H9 (cell line): ENCODE measurements around the gene NR3C2. TPM values are rescaled to one million over a fixed set of nuclear protein-coding genes. Genes with fewer than 3 reads are reported as not detected.

ENCODE experiments used
- DNase-seq: peaks from one replicate; pipeline ENCODE4 v3.0.0-alpha.2; 2017
- H2AFZ ChIP-seq: one replicate; pipeline ENCODE4 v1.6.1; 2013; ENCODE audit warnings: mild to moderate bottlenecking, low read length, control low read depth, moderate library complexity
- H2AK5ac ChIP-seq: 2 replicates; pipeline ENCODE4 v1.6.1; 2013; ENCODE audit warnings: low read length, control low read depth, mixed read lengths; ENCODE audit not compliant: insufficient read length
- H2BK120ac ChIP-seq: one replicate; pipeline ENCODE4 v1.6.1; 2013; ENCODE audit warnings: low read depth, mild to moderate bottlenecking, low read length, control low read depth, inconsistent platforms; ENCODE audit not compliant: poor library complexity, severe bottlenecking
- H2BK12ac ChIP-seq: 2 replicates; pipeline ENCODE4 v1.6.1; 2013; ENCODE audit warnings: low read length, control low read depth, mixed read lengths, low read depth; ENCODE audit not compliant: insufficient read length
- H2BK15ac ChIP-seq: 2 replicates; pipeline ENCODE4 v1.6.1; 2013; ENCODE audit warnings: low read depth, low read length, control low read depth
- H2BK20ac ChIP-seq: one replicate; pipeline ENCODE4 v1.6.1; 2013; ENCODE audit warnings: low read depth, mild to moderate bottlenecking, low read length, control low read depth, inconsistent platforms; ENCODE audit not compliant: poor library complexity, severe bottlenecking
- H2BK5ac ChIP-seq: 2 replicates; pipeline ENCODE4 v1.6.1; 2013; ENCODE audit warnings: low read length, control low read depth, mixed read lengths; ENCODE audit not compliant: insufficient read length
- H3K14ac ChIP-seq: 2 replicates; pipeline ENCODE4 v1.6.1; 2013; ENCODE audit warnings: low read length, control low read depth; ENCODE audit not compliant: insufficient read depth
- H3K18ac ChIP-seq: 2 replicates; pipeline ENCODE4 v1.6.1; 2013; ENCODE audit warnings: low read depth, mild to moderate bottlenecking, mixed read lengths, low read length, control low read depth; ENCODE audit not compliant: insufficient read length
- H3K23ac ChIP-seq: 2 replicates; pipeline ENCODE4 v1.6.1; 2013; ENCODE audit warnings: low read length, control low read depth, mixed read lengths, low read depth; ENCODE audit not compliant: insufficient read length
- H3K23me2 ChIP-seq: 2 replicates; pipeline ENCODE4 v1.6.1; 2013; ENCODE audit warnings: low read depth, mild to moderate bottlenecking, mixed read lengths, low read length, control low read depth; ENCODE audit not compliant: insufficient read length, poor library complexity, severe bottlenecking
- H3K27ac ChIP-seq: 2 replicates; pipeline ENCODE4 v1.5.1; 2013; ENCODE audit warnings: low read length, control low read depth, mixed read lengths, low read depth; ENCODE audit not compliant: insufficient read length
- H3K27me3 ChIP-seq: 2 replicates; pipeline ENCODE4 v1.6.1; 2013; ENCODE audit warnings: low read length, control low read depth, inconsistent platforms; ENCODE audit not compliant: insufficient read depth
- H3K4ac ChIP-seq: 2 replicates; pipeline ENCODE4 v1.6.1; 2013; ENCODE audit warnings: low read depth, mild to moderate bottlenecking, control low read depth, inconsistent platforms, low read length, moderate library complexity
- H3K4me1 ChIP-seq: 2 replicates; pipeline ENCODE4 v1.6.1; 2013; ENCODE audit warnings: low read length, control low read depth, inconsistent platforms; ENCODE audit not compliant: insufficient read depth
- H3K4me2 ChIP-seq: 2 replicates; pipeline ENCODE4 v1.6.1; 2013; ENCODE audit warnings: low read length, control low read depth, mixed read lengths; ENCODE audit not compliant: insufficient read length, insufficient read depth
- H3K56ac ChIP-seq: 2 replicates; pipeline ENCODE4 v1.6.1; 2013; ENCODE audit warnings: low read depth, mild to moderate bottlenecking, mixed read lengths, low read length, control low read depth; ENCODE audit not compliant: insufficient read length
- H3K79me1 ChIP-seq: 2 replicates; pipeline ENCODE4 v1.6.1; 2013; ENCODE audit warnings: low read depth, mild to moderate bottlenecking, moderate library complexity, low read length, control low read depth, inconsistent platforms; ENCODE audit not compliant: insufficient read depth, poor library complexity, severe bottlenecking
- H3K79me2 ChIP-seq: 2 replicates; pipeline ENCODE4 v1.6.1; 2013; ENCODE audit warnings: low read length, control low read depth, inconsistent platforms; ENCODE audit not compliant: insufficient read depth
- H3K9ac ChIP-seq: 2 replicates; pipeline ENCODE4 v1.6.1; 2013; ENCODE audit warnings: low read length, control low read depth, mixed read lengths; ENCODE audit not compliant: insufficient read length; ENCODE audit errors: extremely low read depth
- H3K9me3 ChIP-seq: one replicate; pipeline ENCODE4 v1.6.1; 2013; ENCODE audit warnings: low read depth, low read length, inconsistent platforms; ENCODE audit not compliant: control insufficient read depth
- H3T11ph ChIP-seq: one replicate; pipeline ENCODE4 v1.6.1; 2013; ENCODE audit warnings: mild to moderate bottlenecking, low read length, control low read depth, inconsistent platforms
- H4K20me1 ChIP-seq: one replicate; pipeline ENCODE4 v1.6.1; 2013; ENCODE audit not compliant: control insufficient read depth, insufficient read length, insufficient read depth
- H4K5ac ChIP-seq: 2 replicates; pipeline ENCODE4 v1.6.1; 2013; ENCODE audit warnings: low read depth, mild to moderate bottlenecking, mixed read lengths, low read length, control low read depth; ENCODE audit not compliant: insufficient read length
- H4K8ac ChIP-seq: replicated peaks from 2 replicates; pipeline ENCODE4 v1.6.1; 2013; ENCODE audit warnings: low read length, control low read depth, mixed read lengths, low read depth; ENCODE audit not compliant: insufficient read length
- H4K91ac ChIP-seq: 2 replicates; pipeline ENCODE4 v1.6.1; 2013; ENCODE audit warnings: low read depth, mild to moderate bottlenecking, moderate library complexity, mixed read lengths, low read length, control low read depth; ENCODE audit not compliant: insufficient read length
- H3K27ac Mint-ChIP-seq, 3 experiments: 2 replicates in 2 of 3; 3 replicates in 1 of 3; pipeline ENCODE4 v1.8.0; 2020 to 2021; ENCODE audit warnings: mixed read lengths in 3 of 3, mild to moderate bottlenecking in 1 of 3, moderate library complexity in 1 of 3
- H3K27me3 Mint-ChIP-seq: 2 replicates; pipeline ENCODE4 v1.8.0; 2021; ENCODE audit warnings: low read depth, mild to moderate bottlenecking, moderate library complexity, mixed read lengths
- H3K36me3 Mint-ChIP-seq, 3 experiments: 2 replicates in 2 of 3; 3 replicates in 1 of 3; pipeline ENCODE4 v1.8.0; 2020 to 2021; ENCODE audit warnings: low read depth in 3 of 3, mixed read lengths in 3 of 3; ENCODE audit not compliant: insufficient read depth in 1 of 3
- H3K4me1 Mint-ChIP-seq, 2 experiments: 2 replicates each; pipeline ENCODE4 v1.8.0; 2020; ENCODE audit warnings: mixed read lengths in 2 of 2
- H3K4me3 Mint-ChIP-seq, 2 experiments: 2 replicates in 1 of 2; 3 replicates in 1 of 2; pipeline ENCODE4 v1.8.0; 2020 to 2021; ENCODE audit warnings: mild to moderate bottlenecking in 2 of 2, mixed read lengths in 2 of 2, moderate library complexity in 1 of 2
- H3K9me3 Mint-ChIP-seq, 2 experiments: 2 replicates in 1 of 2; 3 replicates in 1 of 2; pipeline ENCODE4 v1.8.0; 2020; ENCODE audit warnings: mild to moderate bottlenecking in 2 of 2, mixed read lengths in 2 of 2, moderate library complexity in 1 of 2
- WGBS: extraction: QIAGEN DNeasy Blood & Tissue Kit; methylation state at CpG from one replicate; pipeline ENCODE4 v1.1.7; 2013; ENCODE audit warnings: missing lambda C conversion rate, low lambda C conversion rate, mixed read lengths; ENCODE audit not compliant: insufficient read length; ENCODE audit errors: extremely low coverage; 5-methylcytosine and 5-hydroxymethylcytosine counted together
- total RNA-seq: library from RNA; stranded (reverse); gene quantifications from 2 replicates; pipeline ENCODE4 v1.2.1, GENCODE V29; 2021
- TF ChIP-seq, protein P1 (sequence below): fragments of 200-600 bp; sonication (generic); conservative IDR thresholded peaks from 3 replicates; pipeline ENCODE4 v1.8.0; 2021; ENCODE audit warnings: antibody characterized with exemption, mild to moderate bottlenecking

The NR3C2 gene
- total RNA-seq, 1 experiment from 2014 or later = 1.4 TPM

DNA sequence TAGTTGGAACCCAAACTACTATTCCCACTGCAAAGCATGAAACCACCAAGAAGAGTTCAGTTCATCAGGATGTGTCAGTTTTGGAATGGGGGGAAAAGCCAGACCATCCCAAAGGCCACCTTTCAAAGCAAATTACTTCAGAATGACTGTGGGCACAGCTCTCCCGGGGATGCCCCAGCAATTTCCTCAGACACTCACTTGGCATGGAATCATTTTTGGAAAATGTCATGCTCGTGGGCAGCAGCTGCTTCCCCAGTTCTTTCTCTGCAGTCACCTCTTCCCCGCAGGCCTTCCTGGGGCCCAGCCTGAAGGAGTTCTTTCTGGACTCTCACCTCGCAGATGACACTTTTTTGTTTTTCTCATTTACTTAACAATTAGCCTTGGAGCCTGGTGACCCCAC lies 350.3 kb downstream of the NR3C2 start:
- H3K9me3 Mint-ChIP-seq = no peaks in the 10 kb centered on the region
- no peaks in the 10 kb centered on the region for H3K27me3 ChIP-seq
- no peak overlapping the region for H2BK120ac ChIP-seq
- H3K23ac ChIP-seq = no peak overlapping the region
- H3K18ac ChIP-seq = no peak overlapping the region
- no peak for DNase-seq
- no peak overlapping the region for H2BK20ac ChIP-seq
- H3K27ac Mint-ChIP-seq = peak overlapping the region in 2 of 3 experiments; percentile 34 to 97; a peak in 2 of 7 replicates
- no peak overlapping the region for H4K91ac ChIP-seq
- peaks cover 8 to 10% of the 10 kb centered on the region in 2 experiments; a peak in 3 of 4 replicates for H3K4me1 Mint-ChIP-seq
- no peak overlapping the region for H3K27ac ChIP-seq
- H3K23me2 ChIP-seq = no peaks in the 10 kb centered on the region
- no peak overlapping the region for H3K9ac ChIP-seq
- H3K79me1 ChIP-seq = no peaks in the 10 kb centered on the region
- TF ChIP-seq, protein P1, sequence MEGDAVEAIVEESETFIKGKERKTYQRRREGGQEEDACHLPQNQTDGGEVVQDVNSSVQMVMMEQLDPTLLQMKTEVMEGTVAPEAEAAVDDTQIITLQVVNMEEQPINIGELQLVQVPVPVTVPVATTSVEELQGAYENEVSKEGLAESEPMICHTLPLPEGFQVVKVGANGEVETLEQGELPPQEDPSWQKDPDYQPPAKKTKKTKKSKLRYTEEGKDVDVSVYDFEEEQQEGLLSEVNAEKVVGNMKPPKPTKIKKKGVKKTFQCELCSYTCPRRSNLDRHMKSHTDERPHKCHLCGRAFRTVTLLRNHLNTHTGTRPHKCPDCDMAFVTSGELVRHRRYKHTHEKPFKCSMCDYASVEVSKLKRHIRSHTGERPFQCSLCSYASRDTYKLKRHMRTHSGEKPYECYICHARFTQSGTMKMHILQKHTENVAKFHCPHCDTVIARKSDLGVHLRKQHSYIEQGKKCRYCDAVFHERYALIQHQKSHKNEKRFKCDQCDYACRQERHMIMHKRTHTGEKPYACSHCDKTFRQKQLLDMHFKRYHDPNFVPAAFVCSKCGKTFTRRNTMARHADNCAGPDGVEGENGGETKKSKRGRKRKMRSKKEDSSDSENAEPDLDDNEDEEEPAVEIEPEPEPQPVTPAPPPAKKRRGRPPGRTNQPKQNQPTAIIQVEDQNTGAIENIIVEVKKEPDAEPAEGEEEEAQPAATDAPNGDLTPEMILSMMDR = no peak
- no peaks in the 10 kb centered on the region for H3K4me1 ChIP-seq
- H3K4me3 Mint-ChIP-seq = no peak overlapping the region
- no peaks in the 10 kb centered on the region for H3K36me3 Mint-ChIP-seq
- H2AFZ ChIP-seq = no peak overlapping the region
- H4K8ac ChIP-seq = no peak overlapping the region
- H4K20me1 ChIP-seq = no peaks in the 10 kb centered on the region
- no CpG with 5 or more reads among the region's 4 CpGs for WGBS
- no peak overlapping the region for H3K56ac ChIP-seq
- H3K4ac ChIP-seq = no peak overlapping the region
- H3T11ph ChIP-seq = no peak overlapping the region
- no peaks in the 10 kb centered on the region for H3K9me3 ChIP-seq
- no peak overlapping the region for H2AK5ac ChIP-seq
- no peaks in the 10 kb centered on the region for H3K79me2 ChIP-seq
- H3K4me2 ChIP-seq = no peak overlapping the region
- H2BK15ac ChIP-seq = no peak overlapping the region
- H3K27me3 Mint-ChIP-seq = no peaks in the 10 kb centered on the region
- no peak overlapping the region for H3K14ac ChIP-seq
- H4K5ac ChIP-seq = no peak overlapping the region
- no peak overlapping the region for H2BK5ac ChIP-seq
- H2BK12ac ChIP-seq = no peak overlapping the region
